GM18951 (cell line): ENCODE measurements around the gene DPF3.
A peak's percentile ranks its signal among the peaks of the same experiment; 100 is the strongest.

Source experiments
- POLR2A ChIP-seq: IDR thresholded peaks from 4 replicates; pipeline ENCODE4 v1.6.1; 2011; ENCODE audit warnings: mild to moderate bottlenecking; ENCODE audit not compliant: insufficient read length, insufficient read depth; ENCODE audit errors: extremely low read depth
- in situ Hi-C: fragments of 300-500 bp; cut with MboI; formaldehyde crosslinking; loops from one replicate; pipeline ENCODE4 v1.12.0; 2022; ENCODE audit warnings: low sequenced_read_pairs, mixed read lengths, inconsistent platforms; ENCODE audit not compliant: unreplicated experiment

DPF3 gene

DNA sequence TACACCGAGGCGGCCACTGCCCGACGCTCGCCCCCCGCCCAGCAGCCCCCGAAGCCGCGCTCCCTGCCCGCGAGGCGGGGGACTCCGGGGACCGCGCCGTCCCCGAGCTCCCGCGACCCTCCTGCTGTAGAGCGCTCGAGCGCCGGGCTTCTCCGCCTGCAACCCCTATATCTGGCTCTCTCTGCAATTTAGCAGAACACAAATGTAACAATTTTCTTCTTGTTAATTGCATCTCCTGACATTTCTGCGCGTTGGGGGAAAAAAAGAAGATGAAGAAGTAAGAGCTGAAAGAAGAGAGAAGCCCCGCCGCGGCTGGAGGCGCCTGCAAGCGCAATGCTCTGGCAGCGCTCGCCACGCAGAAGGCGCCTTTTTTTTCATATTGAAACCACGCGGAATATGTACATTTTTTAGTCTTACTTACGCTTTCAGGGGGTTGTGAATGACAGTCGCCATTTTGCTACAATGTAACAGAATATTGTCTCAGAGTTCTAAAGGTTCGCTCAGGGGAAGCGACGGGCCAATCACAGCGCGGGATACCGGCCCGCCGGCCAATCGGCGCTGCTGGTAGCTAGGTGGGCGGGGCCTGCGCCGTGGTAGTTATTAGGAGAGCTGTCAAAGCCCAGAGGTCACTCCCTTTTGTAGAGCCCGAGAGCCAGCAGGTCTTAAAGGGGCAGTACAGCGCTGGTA, at the start of gene DPF3:
TSS of gene DPF3 (minus strand) at position 466 of the 687 bp plus-strand sequence. CDS start at position 453, 13 bp downstream.
- in situ Hi-C loops = no loop called here
- TF ChIP-seq POLR2A = no peak

DNA sequence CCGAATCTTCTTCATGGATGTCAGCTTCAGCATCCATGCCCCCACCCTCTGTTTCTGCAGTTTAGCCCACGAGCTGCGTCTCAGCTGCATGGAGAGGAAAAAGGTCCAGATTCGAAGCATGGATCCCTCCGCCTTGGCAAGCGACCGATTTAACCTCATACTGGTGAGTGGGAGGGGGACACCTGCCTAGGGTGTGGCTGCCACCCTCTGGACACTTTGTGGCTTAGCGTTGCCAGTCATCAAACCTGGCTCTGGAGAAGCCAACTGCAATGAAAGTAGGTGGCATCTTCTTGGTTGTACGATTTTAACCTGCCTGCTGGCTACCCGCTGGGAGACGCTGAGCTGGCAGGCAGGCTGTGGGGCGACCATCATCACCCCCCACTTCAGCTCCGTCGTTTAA, 49.0 kb upstream of the DPF3 start:
- TF ChIP-seq POLR2A = no peak
- in situ Hi-C loops = no loop called here

DNA sequence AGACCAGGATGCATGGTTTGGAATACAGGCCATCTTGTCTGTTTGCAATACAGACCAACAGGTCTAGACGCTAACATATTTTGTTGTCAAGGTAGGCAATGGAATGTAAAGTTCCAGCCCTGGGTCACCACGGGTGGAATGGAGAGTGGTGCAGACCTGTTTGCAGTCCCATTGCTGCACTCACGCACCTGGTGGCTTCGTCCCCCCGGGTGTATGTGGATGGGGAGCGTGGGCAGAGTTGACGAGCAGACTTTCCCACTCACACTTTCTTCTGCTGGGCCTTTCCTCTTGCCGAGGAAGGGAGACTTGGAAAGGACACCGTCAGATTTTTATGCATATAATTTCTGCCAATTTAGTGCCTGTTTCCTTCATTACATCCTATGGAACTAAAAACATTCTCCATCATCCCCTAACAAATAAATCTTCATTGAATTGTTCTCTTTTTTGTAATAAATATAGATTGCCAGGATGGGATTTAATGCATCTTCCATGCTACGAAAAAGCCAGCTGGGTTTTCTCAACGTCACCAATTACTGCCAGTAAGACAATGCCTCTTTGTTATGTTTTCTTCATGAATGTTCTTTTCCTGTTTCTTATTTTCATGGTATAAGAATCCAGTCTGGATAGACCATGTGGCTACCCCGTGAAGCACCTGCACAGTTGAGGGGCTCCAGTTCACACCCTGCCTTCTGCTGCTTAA, 47.5 kb upstream of the DPF3 start:
- in situ Hi-C loops = no loop called here
- no peak for TF ChIP-seq POLR2A

DNA sequence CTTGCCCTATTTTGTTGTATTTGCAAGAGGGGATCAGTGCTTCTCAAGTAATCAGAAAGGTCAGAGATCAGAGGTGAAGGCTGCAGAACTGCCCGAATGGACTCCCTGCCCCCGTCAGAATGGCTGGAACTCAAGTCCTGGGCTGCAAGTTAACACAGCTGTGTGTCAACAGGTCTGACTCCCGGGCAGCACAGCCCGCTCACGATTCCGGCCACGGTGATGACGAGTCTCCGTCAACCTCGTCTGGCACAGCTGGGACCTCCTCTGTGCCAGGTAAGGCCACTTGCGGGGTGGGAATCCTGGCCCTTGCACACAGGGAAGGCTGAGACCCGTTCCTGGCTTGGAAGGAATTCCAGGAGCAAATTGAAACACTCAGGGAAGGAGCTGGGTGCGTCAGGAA, 45.7 kb upstream of the DPF3 start:
- in situ Hi-C loops = no loop called here
- no peak for TF ChIP-seq POLR2A

DNA sequence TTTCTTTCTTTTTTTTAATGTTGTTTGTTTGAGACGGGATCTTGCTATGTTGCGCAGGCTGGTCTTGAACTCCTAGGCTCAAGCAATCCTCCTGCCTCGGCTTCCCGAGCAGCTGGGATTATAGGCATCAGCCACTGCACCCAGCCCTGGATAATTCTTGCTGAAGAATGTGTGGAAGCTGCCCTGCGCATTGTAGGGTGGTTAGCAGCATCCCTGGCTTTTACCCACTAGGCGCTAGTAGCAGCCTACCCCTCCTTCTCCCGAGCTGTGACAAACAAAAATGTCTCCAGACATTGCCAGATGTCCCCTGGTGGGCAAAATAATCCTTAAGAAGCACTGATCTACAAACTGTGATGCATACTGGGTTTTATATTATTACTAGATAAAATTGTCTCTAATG, 39.0 kb upstream of the DPF3 start:
- in situ Hi-C loops = no loop called here
- TF ChIP-seq POLR2A = no peak

DNA sequence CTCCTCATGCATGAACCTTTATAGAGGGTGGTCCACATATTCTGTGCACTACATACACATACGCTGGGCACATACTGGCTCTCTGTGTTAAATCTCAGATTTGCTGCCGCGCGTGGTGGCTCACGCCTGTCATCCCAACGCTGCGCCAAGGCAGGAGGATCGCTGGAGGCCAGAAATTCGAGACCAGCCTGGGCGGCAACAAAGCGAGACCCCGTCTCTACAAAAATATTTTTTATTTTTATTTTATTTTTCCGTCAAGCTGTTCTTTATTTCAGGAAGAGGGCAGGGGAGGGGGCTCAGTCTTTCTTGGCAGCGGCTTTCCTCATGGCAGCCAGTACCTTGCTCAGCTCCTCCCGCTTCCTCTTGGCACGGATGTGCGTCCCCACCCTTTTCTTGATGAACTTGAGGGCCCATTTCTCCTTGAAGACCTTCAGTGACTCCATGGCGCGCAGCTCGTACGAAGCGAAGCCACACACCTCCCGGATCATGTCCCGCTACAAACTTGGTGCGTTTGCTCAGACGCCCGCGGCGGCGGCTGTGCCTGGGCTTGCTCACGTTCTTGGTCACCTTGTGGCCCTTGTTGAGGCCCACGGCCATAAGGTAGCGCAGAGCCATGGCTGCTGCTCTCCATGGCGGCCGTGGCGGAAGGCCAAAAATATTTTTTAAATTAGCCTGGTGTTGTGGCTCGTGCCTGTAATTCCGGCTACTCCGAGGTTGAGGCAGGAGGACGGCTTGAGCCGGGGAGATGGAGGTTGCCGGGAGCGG, 35.6 kb upstream of the DPF3 start:
- in situ Hi-C loops = no loop called here
- no peak for TF ChIP-seq POLR2A

DNA sequence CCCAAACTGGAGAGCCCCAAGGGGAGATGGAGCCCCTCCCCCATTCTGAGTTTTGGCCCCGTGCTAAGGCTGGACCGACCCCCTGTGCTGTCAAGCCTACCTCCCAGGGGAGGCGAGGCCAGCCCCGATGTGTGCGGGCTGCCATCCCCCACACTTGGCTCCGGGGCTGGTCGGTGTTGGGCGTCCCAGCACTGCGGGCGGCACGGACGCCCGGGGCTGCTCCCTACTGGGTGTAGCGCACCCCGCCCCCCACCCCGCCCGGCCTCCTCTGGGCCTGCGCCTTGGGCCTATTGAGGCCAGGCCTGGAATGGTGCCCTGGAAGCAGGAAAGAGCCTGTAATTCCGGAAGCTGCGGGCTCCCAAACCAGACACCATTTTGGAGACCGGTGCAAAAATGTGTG, 35.0 kb upstream of the DPF3 start:
- no peak for TF ChIP-seq POLR2A
- in situ Hi-C loops = no loop called here

DNA sequence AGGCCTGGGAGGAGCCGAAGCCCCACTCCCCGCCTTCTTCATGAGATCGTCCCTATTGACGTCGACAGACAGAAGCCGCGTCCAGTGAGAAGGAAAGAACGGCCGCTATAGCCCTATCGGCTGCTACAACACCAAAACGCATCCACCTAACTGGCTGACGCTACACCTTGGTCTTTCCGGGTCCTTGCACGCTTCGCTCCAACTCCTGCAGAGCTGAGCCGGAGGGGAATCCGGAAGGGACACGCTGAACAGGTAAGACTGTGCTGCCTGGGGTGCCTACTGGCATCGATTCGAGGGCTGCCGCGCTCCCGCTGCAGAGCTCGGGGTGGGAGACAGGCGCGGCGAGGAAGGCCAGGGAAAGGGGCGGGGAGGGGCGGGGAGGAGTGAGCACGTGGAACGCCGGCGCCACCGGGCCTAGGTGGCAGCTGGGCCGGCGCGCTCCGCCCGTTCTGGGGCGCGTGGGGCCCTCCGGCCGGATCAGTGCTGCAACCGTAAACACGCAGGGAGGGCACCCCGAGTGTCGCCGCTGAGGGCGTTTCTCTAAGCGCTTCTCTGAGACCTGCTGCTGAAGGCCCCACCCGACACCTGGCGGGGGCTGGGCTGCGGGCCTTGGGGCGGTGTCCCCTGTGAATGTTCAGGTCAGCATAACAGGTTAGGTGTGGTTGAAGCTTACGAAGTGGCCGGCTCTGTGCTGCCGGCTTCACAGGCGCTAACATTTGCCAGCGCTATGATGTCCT, 32.6 kb upstream of the DPF3 start, which contains the start of gene DCAF4:
TSS of gene DCAF4 (plus strand) at position 173 of the 737 bp plus-strand sequence. CDS start 11,515 bp downstream, outside the sequence.
- TF ChIP-seq POLR2A = peak; percentile 48
- in situ Hi-C loops = no loop called here

DNA sequence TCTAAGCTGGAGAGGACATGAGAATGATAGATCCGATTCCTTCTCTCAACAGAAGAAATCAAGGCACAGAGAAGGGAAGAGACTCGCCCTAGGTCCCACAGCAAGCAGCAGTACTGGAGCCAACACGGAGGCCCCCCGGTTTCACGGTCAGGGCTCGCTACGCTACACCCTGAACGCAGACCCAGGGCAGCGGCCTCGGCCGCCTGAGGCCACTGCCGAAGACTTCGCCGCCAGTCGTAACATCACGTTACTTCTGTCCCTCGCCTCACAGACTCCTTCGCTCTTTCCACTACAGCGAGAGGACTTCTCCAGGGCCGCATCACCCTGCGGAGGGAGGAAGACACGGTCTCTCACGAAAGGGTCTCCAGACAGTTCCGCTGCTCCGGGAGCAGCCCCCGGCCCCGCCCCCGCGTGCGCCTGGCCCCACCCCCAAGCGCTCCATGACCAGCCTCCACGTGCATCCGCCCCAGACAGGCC, 32.0 kb upstream of the DPF3 start:
- in situ Hi-C loops = no loop called here
- no peak for TF ChIP-seq POLR2A

DNA sequence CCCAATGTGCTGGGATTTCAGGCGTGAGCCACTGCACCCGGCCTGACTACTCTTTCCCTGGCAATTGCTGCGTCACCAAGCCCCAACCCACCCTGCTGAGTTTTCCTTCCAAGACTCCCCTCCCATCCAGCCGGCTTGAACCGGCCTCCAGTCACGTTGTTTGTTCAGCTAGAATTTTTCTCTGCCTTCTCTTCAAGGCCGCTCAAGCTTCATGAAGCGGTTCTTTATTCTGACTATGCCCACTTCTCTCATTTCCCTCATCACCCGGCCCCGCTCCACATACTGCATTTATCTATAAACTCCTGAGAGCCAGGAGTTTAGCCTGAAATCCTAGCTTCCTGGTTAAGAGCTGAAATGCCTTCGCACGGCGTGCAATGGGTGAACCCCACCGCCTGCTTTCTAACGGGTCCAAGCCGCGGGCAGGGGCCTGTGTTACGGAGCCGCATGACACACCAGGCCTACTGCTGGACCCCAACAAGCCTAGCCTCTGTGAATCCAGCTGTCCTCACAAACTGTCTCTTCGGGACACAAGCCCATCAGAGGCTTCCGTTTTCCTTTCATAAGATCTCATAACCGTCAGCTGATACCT, 31.4 kb upstream of the DPF3 start:
- no peak for TF ChIP-seq POLR2A
- in situ Hi-C loops = no loop called here

DNA sequence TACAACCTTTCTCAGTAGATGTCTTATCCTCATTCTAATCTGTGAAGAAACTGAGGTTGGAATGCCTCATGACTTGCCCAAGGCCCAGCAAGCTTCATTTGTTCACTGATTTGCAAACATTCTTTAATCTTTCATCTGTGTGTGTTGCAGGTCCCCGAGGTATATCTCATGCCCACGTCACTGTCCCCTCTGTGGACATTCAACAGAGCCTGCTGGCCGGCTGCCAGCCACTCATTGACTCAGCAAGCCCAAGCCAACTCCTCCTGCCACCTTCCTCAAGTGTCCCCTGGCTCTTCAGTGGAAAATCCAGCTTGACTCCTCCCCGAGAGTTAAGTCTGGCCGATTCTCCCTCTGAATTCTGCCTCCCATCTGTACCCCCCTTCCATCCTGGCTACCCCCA, 30.4 kb upstream of the DPF3 start:
- in situ Hi-C loops = no loop called here
- no peak for TF ChIP-seq POLR2A

DNA sequence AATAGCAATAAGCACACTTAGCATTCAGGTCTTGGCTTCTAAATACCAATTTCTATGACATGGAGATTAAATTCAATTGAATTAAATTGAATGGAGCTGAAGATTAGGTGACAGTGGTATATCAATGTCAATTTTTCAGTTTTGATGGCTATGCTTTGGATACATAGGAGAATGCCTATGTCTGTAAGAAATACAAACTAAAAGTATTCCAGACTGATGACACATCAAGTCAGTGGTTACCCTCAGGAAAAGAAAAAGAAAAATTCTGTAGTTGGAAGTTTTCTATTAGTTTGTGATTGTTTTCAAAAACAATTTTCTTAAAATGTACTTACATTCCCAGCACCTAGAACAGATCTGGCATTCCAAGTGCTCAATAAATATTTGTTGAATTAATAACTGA, 27.5 kb upstream of the DPF3 start:
- in situ Hi-C loops = no loop called here
- TF ChIP-seq POLR2A = no peak

DNA sequence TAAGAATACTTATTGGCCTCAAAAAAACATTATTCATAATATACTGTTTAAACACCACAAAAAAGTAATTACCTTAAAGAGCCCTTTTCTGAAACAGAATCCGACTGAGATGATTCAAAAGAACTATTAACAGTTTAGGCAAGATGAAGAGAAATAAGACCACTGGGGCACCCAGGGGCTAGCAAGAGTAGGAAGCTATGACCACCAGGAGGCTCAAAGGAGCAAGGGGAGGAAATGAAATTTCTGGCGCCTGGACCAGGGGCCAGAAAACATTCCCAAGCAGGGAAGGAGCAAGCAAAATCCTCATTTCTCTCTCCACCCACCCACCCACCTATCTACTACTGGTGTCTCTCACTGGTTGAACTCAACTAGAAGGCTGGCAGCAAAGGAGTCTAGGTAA, 26.1 kb upstream of the DPF3 start:
- in situ Hi-C loops = no loop called here
- no peak for TF ChIP-seq POLR2A
